ENCODE measurements around the gene OR10Z1.

The OR10Z1 gene

GRCh38 chr1:158607296-158607695 lies 2.2 kb downstream of the OR10Z1 start:
- Histone ChIP-seq H4K20me1 (no peaks in the 10 kb centered on the region), H3K9me3 (no peaks in the 10 kb centered on the region), H3K4me3 (no peak overlapping the region), H3K27ac (no peak overlapping the region), H3K27me3 (no peaks in the 10 kb centered on the region), H3K4me1 (no peaks in the 10 kb centered on the region), H3K9ac (no peak overlapping the region), H3K4me2 (no peak overlapping the region), H3K36me3 (no peaks in the 10 kb centered on the region)
- no peak for TF ChIP-seq Cebpa-rat (IDR thresholded peaks at IDR 0.05)

GRCh38 chr1:158611916-158612315 lies 6.8 kb downstream of the OR10Z1 start:
- TF ChIP-seq Cebpa-rat (IDR thresholded peaks at IDR 0.05), result no peak
- no peaks in the 10 kb centered on the region for H3K36me3 ChIP-seq
- H3K4me3 ChIP-seq, result no peak overlapping the region
- H3K9me3 ChIP-seq, result no peaks in the 10 kb centered on the region
- H3K27ac ChIP-seq, result no peak overlapping the region
- H4K20me1 ChIP-seq, result no peaks in the 10 kb centered on the region
- H3K4me1 ChIP-seq, result no peaks in the 10 kb centered on the region
- H3K4me2 ChIP-seq, result no peak overlapping the region
- no peak overlapping the region for H3K9ac ChIP-seq
- no peaks in the 10 kb centered on the region for H3K27me3 ChIP-seq

GRCh38 chr1:158613764-158614163 lies 8.7 kb downstream of the OR10Z1 start:
- no peaks in the 10 kb centered on the region for H3K27me3 ChIP-seq
- no peaks in the 10 kb centered on the region for H4K20me1 ChIP-seq
- no peak overlapping the region for H3K9ac ChIP-seq
- no peak overlapping the region for H3K4me2 ChIP-seq
- H3K27ac ChIP-seq, result no peak overlapping the region
- H3K4me1 ChIP-seq, result no peaks in the 10 kb centered on the region
- H3K4me3 ChIP-seq, result no peak overlapping the region
- no peaks in the 10 kb centered on the region for H3K36me3 ChIP-seq
- H3K9me3 ChIP-seq, result no peaks in the 10 kb centered on the region
- TF ChIP-seq Cebpa-rat (IDR thresholded peaks at IDR 0.05), result no peak

GRCh38 chr1:158638146-158638545 lies 33.1 kb downstream of the OR10Z1 start:
- H3K4me2 ChIP-seq, result no peak overlapping the region
- H3K4me3 ChIP-seq, result no peak overlapping the region
- no peak overlapping the region for H3K27ac ChIP-seq
- H3K9me3 ChIP-seq, result no peaks in the 10 kb centered on the region; the same call in 1 of the 2 replicates
- H3K27me3 ChIP-seq, result no peaks in the 10 kb centered on the region
- no peak overlapping the region for H3K9ac ChIP-seq
- peaks cover 3% of the 10 kb centered on the region; the same call in 1 of the 2 replicates for H3K36me3 ChIP-seq
- TF ChIP-seq Cebpa-rat (IDR thresholded peaks at IDR 0.05), result no peak
- H3K4me1 ChIP-seq, result no peaks in the 10 kb centered on the region
- no peaks in the 10 kb centered on the region for H4K20me1 ChIP-seq

GRCh38 chr1:158638904-158639303 lies 33.8 kb downstream of the OR10Z1 start:
- H4K20me1 ChIP-seq, result no peaks in the 10 kb centered on the region
- H3K36me3 ChIP-seq, result peaks cover 3% of the 10 kb centered on the region; the same call in 1 of the 2 replicates
- no peaks in the 10 kb centered on the region for H3K4me1 ChIP-seq
- H3K27me3 ChIP-seq, result no peaks in the 10 kb centered on the region
- no peak overlapping the region for H3K4me2 ChIP-seq
- TF ChIP-seq Cebpa-rat (IDR thresholded peaks at IDR 0.05), result no peak
- H3K27ac ChIP-seq, result no peak overlapping the region
- H3K4me3 ChIP-seq, result no peak overlapping the region
- no peak overlapping the region for H3K9ac ChIP-seq
- no peaks in the 10 kb centered on the region; the same call in 1 of the 2 replicates for H3K9me3 ChIP-seq

- H3K9me3 ChIP-seq, result no peaks in the 10 kb centered on the region
- H4K20me1 ChIP-seq, result no peaks in the 10 kb centered on the region
- no peaks in the 10 kb centered on the region for H3K36me3 ChIP-seq
- H3K9ac ChIP-seq, result no peak overlapping the region
- no peak overlapping the region for H3K4me2 ChIP-seq
- H3K27ac ChIP-seq, result no peak overlapping the region
- no peak for TF ChIP-seq Cebpa-rat (IDR thresholded peaks at IDR 0.05)
- H3K4me3 ChIP-seq, result no peak overlapping the region
- H3K4me1 ChIP-seq, result no peaks in the 10 kb centered on the region
- no peaks in the 10 kb centered on the region for H3K27me3 ChIP-seq
Measured at GRCh38 chr1:158644449-158644848, 39.4 kb downstream of the OR10Z1 start.

GRCh38 chr1:158646465-158646864 lies 41.4 kb downstream of the OR10Z1 start:
- H3K27ac ChIP-seq, result no peak overlapping the region
- H3K9me3 ChIP-seq, result no peaks in the 10 kb centered on the region
- no peaks in the 10 kb centered on the region for H3K36me3 ChIP-seq
- no peak overlapping the region for H3K4me3 ChIP-seq
- H3K4me1 ChIP-seq, result no peaks in the 10 kb centered on the region
- peak overlapping the region; percentile 18; the same call in 1 of the 2 replicates for H3K4me2 ChIP-seq
- no peaks in the 10 kb centered on the region for H3K27me3 ChIP-seq
- no peak overlapping the region for H3K9ac ChIP-seq
- H4K20me1 ChIP-seq, result no peaks in the 10 kb centered on the region
- TF ChIP-seq Cebpa-rat (IDR thresholded peaks at IDR 0.05), result no peak

GRCh38 chr1:158649052-158649451 lies 44.0 kb downstream of the OR10Z1 start:
- Histone ChIP-seq H3K36me3 (no peaks in the 10 kb centered on the region), H3K4me1 (peaks cover 22% of the 10 kb centered on the region), H3K9me3 (no peaks in the 10 kb centered on the region), H3K4me2 (no peak overlapping the region), H3K4me3 (no peak overlapping the region), H3K27ac (no peak overlapping the region), H4K20me1 (no peaks in the 10 kb centered on the region), H3K9ac (no peak overlapping the region), H3K27me3 (no peaks in the 10 kb centered on the region)
- no peak for TF ChIP-seq Cebpa-rat (IDR thresholded peaks at IDR 0.05)

- peaks cover 45% of the 10 kb centered on the region for H3K4me1 ChIP-seq
- no peak for TF ChIP-seq Cebpa-rat (IDR thresholded peaks at IDR 0.05)
- no peaks in the 10 kb centered on the region for H4K20me1 ChIP-seq
- peak overlapping the region; percentile 67 for H3K4me2 ChIP-seq
- H3K27ac ChIP-seq, result peak overlapping the region; percentile 78
- no peaks in the 10 kb centered on the region for H3K36me3 ChIP-seq
- no peak overlapping the region for H3K4me3 ChIP-seq
- H3K9me3 ChIP-seq, result no peaks in the 10 kb centered on the region
- no peaks in the 10 kb centered on the region for H3K27me3 ChIP-seq
- H3K9ac ChIP-seq, result no peak overlapping the region
Measured at GRCh38 chr1:158652721-158653334, 47.8 kb downstream of the OR10Z1 start.

GRCh38 chr1:158654086-158654485 lies 49.0 kb downstream of the OR10Z1 start:
- Histone ChIP-seq H3K4me1 (peaks cover 45% of the 10 kb centered on the region), H3K36me3 (no peaks in the 10 kb centered on the region), H3K27ac (peak overlapping the region; percentile 78), H3K27me3 (no peaks in the 10 kb centered on the region), H4K20me1 (no peaks in the 10 kb centered on the region), H3K4me3 (no peak overlapping the region), H3K9me3 (no peaks in the 10 kb centered on the region), H3K9ac (peak overlapping the region; percentile 48; the same call in 1 of the 2 replicates), H3K4me2 (peak overlapping the region; percentile 67)
- TF ChIP-seq Cebpa-rat (IDR thresholded peaks at IDR 0.05), result no peak

Measured in BLaER1 (cell line).